ENCODE measurements around the gene SLC35G2.
"Not testable (repeated sequence)": the region's sequence is repeated elsewhere in the genome, so short reads cannot be mapped to it uniquely, and the experiment has no call there.

The SLC35G2 gene

DNA sequence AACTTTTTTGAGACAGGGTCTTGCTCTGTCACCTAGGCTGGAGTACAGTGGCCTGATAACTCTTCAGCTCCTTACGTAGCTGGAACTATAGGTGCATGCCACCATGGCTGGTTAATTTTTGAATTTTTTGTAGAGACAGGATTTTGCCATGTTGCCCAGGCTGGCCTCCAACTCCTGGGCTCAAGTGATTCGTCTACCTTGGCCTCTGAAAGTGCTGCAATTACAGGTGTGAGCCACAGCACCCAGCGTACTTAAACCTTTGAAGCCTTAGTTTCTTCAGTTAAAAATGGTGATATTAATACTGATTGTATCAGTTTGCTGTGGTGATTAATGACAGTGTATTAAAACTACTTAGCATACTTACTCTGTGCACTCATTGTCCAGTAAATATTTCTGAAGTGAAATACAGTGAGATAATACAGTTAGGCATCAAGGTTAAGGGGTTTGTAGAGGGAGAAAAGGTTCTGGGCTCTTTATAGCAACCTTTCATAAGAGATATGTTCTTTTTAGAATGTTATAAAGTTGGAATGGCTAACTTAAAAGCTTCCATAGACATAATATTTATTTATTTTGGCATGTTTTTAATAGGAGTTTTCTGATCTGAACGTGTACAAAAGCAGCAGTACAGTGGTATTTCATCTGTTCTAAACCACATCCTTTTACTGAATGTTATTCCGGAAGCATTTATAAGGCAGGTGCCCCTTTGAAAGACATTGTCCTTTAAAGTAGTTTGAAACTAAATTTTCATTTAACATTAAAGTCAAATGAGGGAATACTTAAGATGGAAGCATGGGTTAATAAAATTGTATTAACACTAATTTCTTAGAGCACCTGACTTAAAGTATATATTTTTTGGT, 66.7 kb downstream of the SLC35G2 start:
- peaks cover 3 to 4% of the 10 kb centered on the region in 2 donors for H3K9me3 Mint-ChIP-seq
- ATAC-seq (replicated peaks), result peak; percentile 34 to 53
- H3K4me1 Mint-ChIP-seq, result peaks cover 27 to 62% of the 10 kb centered on the region in 2 donors
- H3K36me3 Mint-ChIP-seq, result peaks cover 14 to 33% of the 10 kb centered on the region in 2 donors
- peak overlapping the region; percentile 22 for H3K27ac Mint-ChIP-seq
- H3K27me3 Mint-ChIP-seq, result no peaks in the 10 kb centered on the region
- no peak for DNase-seq
- no peak overlapping the region for H3K4me3 Mint-ChIP-seq

DNA sequence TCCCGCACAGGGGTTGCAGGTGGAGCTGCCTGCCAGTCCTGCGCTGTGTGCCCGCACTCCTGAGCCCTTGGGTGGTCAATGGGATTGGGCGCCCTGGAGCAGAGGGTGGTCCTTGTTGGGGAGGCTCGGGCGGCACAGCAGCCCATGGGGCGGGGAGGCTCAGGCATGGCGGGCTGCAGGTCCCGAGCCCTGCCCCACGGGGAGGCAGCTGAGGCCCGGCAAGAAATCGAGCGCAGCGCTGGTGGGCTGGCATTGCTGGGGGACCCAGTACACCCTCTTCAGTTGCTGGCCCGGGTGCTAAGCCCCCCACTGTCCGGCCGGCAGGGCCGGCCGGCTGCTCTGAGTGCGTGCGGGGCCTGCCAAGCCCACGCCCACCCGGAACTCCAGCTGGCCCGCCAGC, 71.0 kb downstream of the SLC35G2 start:
- no peak for ATAC-seq (replicated peaks)
- Mint-ChIP-seq H3K27ac (no peak overlapping the region), H3K4me1 (peaks cover 29 to 57% of the 10 kb centered on the region in 2 donors), H3K9me3 (peaks cover 4 to 7% of the 10 kb centered on the region in 2 donors), H3K27me3 (no peaks in the 10 kb centered on the region), H3K36me3 (peaks cover 30 to 54% of the 10 kb centered on the region in 2 donors), H3K4me3 (no peak overlapping the region)
- DNase-seq, result no peak

DNA sequence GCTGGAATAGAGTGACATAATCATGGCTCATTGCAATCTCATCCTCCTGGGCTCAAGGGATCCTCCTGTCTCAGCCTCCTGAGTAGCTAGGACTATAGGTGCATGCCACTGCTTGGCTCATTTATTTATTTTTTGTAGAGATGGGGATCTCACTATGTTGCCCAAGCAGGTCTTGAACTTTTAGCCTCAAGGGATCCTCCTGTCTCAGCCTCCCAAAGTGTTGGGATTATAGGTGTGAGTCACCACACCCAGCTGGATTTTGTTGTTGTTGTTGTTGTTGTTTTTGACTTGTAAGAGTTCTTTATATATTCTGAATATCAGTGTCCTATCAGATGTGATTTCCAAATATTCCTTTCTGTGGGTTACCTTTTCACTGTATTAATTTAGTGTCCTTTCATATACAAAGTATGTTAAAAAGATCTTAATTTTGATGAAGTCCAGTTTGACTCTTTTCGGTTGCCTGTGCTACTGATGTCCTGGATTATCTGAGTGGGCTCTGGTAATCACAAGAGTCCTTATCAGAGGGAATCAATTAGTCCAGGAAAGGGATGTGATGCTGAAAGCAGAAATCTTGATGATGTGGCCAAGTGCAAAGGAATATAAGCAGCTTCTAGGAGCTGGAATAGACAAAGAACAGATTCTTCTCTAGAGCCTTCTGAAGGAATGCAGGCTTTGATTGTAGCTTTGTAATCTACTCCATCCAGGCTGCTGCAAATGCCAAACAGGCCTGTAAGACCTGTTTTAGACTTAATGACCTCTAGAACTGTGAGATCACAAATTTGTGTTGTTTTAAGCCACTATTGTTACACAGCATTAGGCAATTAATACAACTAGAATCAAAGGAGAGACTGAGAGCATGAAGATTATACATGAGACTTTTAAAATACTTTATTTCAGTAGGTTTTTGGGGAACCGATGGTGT, 73.3 kb downstream of the SLC35G2 start:
- H3K4me1 Mint-ChIP-seq, result peaks cover 27 to 46% of the 10 kb centered on the region in 2 donors
- peaks cover 33 to 57% of the 10 kb centered on the region in 2 donors for H3K36me3 Mint-ChIP-seq
- H3K27ac Mint-ChIP-seq, result no peak overlapping the region
- H3K4me3 Mint-ChIP-seq, result no peak overlapping the region
- H3K27me3 Mint-ChIP-seq, result no peaks in the 10 kb centered on the region
- H3K9me3 Mint-ChIP-seq, result peaks cover 4 to 7% of the 10 kb centered on the region in 2 donors
- ATAC-seq (replicated peaks) (no peak), DNase-seq (no peak)

DNA sequence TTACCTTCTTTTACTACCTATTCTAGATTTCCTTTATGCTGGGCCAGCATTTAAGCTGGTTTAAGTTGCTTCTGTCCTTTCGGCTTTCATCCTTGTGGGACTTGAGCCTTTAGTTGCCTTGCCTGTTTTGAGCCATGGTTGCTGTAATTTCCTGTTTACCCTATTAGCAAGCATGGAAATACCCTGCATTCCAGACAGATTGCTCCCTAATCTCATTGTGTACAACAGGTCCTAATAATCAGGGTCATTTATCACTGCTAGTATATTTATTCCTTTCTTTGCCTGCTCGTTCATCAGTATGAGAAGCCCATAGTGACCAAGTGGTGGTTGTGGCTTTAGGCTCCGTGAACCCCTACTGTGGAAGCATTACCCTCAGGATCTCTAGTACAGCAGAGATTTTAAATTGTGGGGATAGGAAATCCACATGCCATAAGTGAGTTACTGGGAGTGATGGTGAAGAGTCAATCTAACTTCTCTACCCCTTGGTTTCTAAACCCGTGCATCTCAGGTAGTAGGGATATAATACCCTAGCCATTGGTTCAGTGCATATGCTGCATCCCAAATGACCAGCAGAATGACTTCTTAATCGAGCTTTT, 75.0 kb downstream of the SLC35G2 start:
- Mint-ChIP-seq H3K9me3 (peaks cover 4 to 7% of the 10 kb centered on the region in 2 donors), H3K27me3 (no peaks in the 10 kb centered on the region), H3K4me1 (peaks cover 28 to 60% of the 10 kb centered on the region in 2 donors), H3K36me3 (peaks cover 31 to 49% of the 10 kb centered on the region in 2 donors), H3K27ac (no peak overlapping the region), H3K4me3 (no peak overlapping the region)
- DNase-seq, result no peak
- ATAC-seq (replicated peaks), result no peak

DNA sequence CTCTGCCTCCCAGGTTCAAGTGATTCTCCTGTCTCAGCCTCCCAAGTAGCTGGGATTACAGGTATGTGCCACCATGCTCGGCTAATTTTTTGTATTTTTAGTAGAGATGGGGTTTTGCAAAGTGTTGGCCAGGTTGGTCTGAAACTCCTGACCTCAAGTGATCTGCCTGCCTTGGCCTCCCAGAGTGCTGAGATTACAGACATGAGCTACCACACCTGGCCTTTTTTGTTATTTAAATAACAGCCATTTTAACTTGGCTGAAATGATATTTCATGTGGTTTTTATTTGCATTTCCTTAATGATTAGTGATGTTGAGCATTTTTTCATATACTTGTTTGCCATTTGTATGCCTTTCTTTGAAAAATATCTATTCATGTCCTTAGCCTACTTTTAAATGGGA, 78.2 kb downstream of the SLC35G2 start:
- DNase-seq, result not testable (repeated sequence)

DNA sequence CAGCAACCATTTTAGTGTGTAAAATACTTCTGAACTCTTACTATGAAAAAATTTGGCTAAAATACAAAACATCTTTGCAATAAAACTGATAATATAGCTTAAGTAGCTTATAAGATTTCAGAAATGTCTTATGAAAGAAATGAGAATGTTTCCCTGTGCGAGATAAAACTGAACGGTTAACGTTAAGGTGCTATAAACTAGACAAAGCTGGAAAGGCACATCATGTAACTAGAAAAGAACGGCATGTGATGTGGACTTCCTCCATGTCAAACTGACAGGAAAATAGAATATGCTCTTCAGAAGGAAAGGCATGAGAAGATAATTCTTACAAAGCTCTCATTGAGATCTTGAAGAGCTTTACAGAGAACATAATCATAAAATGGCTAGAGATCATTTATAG, 79.6 kb downstream of the SLC35G2 start:
- Mint-ChIP-seq H3K4me3 (no peak overlapping the region), H3K4me1 (peaks cover 48 to 77% of the 10 kb centered on the region in 2 donors), H3K27ac (no peak overlapping the region), H3K27me3 (no peaks in the 10 kb centered on the region), H3K9me3 (peaks cover 7 to 10% of the 10 kb centered on the region in 2 donors), H3K36me3 (peaks cover 30 to 48% of the 10 kb centered on the region in 2 donors)
- DNase-seq, result no peak
- no peak for ATAC-seq (replicated peaks)

More for the DNA sequence above, 78.2 kb downstream of the SLC35G2 start:
- not testable (repeated sequence) for H3K27ac Mint-ChIP-seq; ATAC-seq (replicated peaks); H3K4me3 Mint-ChIP-seq; H3K9me3 Mint-ChIP-seq; H3K27me3 Mint-ChIP-seq
- H3K4me1 Mint-ChIP-seq, result peaks cover 49 to 79% of the 10 kb centered on the region in 2 donors
- peaks cover 27 to 50% of the 10 kb centered on the region in 2 donors for H3K36me3 Mint-ChIP-seq

DNA sequence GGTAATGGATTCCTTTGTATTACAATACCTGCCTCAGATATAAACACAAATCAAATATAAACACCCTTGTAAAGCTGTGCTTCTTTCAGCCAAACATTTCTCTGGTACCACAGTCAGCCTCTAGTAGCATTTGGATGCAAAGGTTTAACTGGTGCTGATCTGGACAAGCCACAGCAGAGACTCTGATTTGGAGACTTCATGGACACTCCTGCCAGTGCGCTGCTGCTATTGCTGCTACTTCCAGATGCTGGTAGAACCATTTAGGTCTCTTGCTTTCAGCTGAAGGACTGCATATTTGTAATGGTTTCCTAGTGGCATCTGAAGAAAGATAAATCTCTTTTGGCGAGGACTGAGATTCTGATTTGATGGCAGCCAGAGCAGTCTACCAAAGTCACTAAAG, 80.0 kb downstream of the SLC35G2 start:
- Mint-ChIP-seq H3K4me1 (peaks cover 47 to 73% of the 10 kb centered on the region in 2 donors), H3K27me3 (no peaks in the 10 kb centered on the region), H3K4me3 (no peak overlapping the region), H3K27ac (no peak overlapping the region), H3K36me3 (peaks cover 33 to 48% of the 10 kb centered on the region in 2 donors), H3K9me3 (peaks cover 10 to 11% of the 10 kb centered on the region in 2 donors)
- no peak for DNase-seq
- no peak for ATAC-seq (replicated peaks)

DNA sequence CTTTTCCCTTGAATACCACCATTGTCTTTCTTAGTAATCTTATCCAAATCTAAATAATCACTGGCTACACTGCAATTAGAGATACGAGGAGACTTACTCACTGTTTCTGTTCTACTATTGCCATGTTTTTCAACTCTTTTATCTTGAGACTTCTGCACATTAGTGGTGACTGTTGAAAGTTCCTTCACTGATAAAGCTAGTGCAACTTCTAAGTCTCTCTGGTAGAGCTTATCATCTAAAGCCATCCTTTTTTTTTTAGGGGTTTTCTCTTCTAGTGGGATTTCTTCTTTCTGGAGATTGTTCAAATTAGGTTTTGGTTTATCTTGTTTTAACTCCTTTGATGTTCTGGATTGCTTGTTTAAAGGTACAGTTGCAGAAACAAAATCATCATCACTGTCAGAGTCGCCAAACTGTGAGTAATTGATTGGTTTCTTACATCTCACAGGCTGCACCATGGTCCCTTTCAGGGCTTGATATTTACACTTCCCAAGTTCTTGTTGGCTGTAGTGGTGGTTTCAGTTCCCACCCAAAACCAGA, 80.8 kb downstream of the SLC35G2 start:
- peaks cover 35 to 48% of the 10 kb centered on the region in 2 donors for H3K36me3 Mint-ChIP-seq
- no peaks in the 10 kb centered on the region for H3K27me3 Mint-ChIP-seq
- ATAC-seq (replicated peaks) (no peak), DNase-seq (no peak)
- H3K4me3 Mint-ChIP-seq, result no peak overlapping the region
- peaks cover 10 to 11% of the 10 kb centered on the region in 2 donors for H3K9me3 Mint-ChIP-seq
- H3K4me1 Mint-ChIP-seq, result peaks cover 45 to 69% of the 10 kb centered on the region in 2 donors
- H3K27ac Mint-ChIP-seq, result no peak overlapping the region

DNA sequence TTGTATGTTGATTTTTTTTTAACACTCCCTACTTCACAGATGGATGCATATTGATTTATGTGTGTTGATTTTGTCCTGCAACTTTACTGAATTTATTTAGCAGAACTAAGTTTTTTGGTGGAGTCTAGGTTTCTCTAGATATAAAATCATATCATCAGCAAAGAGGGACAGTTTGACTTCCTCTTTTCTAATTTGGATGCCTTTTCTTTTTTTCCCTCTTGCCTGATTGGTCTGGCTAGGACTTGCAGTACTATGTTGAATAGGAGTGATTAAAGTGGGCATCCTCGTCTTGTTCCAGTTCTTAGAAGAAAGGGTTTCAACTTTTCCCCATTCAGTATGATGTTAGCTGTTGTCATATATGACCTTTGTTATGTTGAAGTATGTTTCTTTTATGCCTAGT, 81.8 kb downstream of the SLC35G2 start:
- DNase-seq, H3K27me3 Mint-ChIP-seq: not testable (repeated sequence)
- Mint-ChIP-seq H3K27ac (peak overlapping the region; percentile 47), H3K9me3 (peaks cover 10 to 11% of the 10 kb centered on the region in 2 donors), H3K36me3 (peaks cover 41 to 57% of the 10 kb centered on the region in 2 donors), H3K4me1 (peaks cover 45 to 76% of the 10 kb centered on the region in 2 donors), H3K4me3 (peak overlapping the region in 1 of 2 donors; percentile 30)
- peak; percentile 29 to 65 for ATAC-seq (replicated peaks)

DNA sequence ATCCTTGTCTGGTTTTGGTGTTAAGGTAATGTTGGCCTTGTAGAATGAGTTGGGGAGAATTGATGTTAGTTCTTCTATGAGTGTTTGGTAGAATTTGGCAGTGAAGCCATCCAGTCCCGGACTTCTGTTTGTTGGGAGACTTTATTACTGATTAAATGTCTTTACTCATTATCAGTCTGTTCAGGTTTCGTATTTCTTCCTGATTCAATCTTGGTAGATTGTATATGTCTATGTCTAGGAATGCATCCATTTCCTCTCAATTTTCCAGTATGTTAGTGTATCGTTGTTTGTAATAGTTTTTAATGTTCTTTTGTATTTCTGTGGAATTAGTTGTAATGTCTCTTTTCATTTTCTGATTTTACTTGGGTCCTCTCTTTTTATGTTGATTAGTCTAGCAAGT, 82.5 kb downstream of the SLC35G2 start:
- ATAC-seq (replicated peaks), result no peak
- H3K27me3 Mint-ChIP-seq, result no peaks in the 10 kb centered on the region
- peaks cover 42 to 59% of the 10 kb centered on the region in 2 donors for H3K36me3 Mint-ChIP-seq
- H3K9me3 Mint-ChIP-seq, result peaks cover 10 to 11% of the 10 kb centered on the region in 2 donors
- H3K4me1 Mint-ChIP-seq, result peaks cover 49 to 80% of the 10 kb centered on the region in 2 donors
- H3K27ac Mint-ChIP-seq, result peak overlapping the region; percentile 47
- H3K4me3 Mint-ChIP-seq, result no peak overlapping the region
- DNase-seq, result no peak

DNA sequence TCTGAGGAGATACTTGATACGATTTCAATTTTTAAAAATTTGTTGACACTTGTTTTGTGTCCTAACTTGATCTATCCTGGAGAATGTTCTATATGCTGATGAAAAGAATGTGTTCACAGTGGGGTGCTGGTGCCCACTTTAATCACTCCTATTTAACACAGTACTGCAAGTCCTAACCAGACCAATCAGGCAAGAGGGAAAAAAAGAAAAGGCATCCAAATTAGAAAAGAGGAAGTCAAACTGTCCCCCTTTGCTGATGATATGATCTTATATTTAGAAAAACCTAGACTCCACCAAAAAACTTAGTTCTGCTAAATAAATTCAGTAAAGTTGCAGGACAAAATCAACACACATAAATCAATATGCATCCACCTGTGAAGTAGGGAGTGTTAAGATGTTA, 83.6 kb downstream of the SLC35G2 start:
- not testable (repeated sequence) for H3K27me3 Mint-ChIP-seq, DNase-seq
- peaks cover 10 to 11% of the 10 kb centered on the region in 2 donors for H3K9me3 Mint-ChIP-seq
- H3K4me3 Mint-ChIP-seq, result peak overlapping the region in 1 of 2 donors; percentile 21
- peaks cover 57 to 82% of the 10 kb centered on the region in 2 donors for H3K4me1 Mint-ChIP-seq
- ATAC-seq (replicated peaks), result peak; percentile 38 to 42
- peaks cover 44 to 70% of the 10 kb centered on the region in 2 donors for H3K36me3 Mint-ChIP-seq
- H3K27ac Mint-ChIP-seq, result peak overlapping the region; percentile 53

DNA sequence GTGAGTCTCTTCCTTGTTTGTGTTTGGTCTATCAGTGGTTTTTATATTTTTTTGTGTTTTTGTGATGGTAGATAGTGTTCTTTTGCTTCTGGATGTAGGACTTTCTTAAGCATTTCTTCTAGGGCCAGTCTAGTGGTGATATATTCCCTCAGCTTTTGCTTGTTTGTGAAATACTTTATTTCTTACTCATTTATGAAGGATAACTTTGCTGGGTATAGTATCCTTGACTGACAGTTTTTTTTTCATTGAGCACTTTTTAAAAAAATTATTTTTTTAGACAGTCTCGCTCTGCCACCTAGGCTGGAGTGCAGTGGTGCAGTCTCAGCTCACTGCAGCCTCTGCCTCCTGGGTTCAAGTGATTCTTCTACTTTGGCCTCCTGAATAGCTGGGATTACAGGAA, 85.0 kb downstream of the SLC35G2 start:
- no peak for ATAC-seq (replicated peaks)
- Mint-ChIP-seq H3K27me3 (no peaks in the 10 kb centered on the region), H3K9me3 (peaks cover 11% of the 10 kb centered on the region in 2 donors), H3K4me3 (no peak overlapping the region), H3K4me1 (peaks cover 65 to 80% of the 10 kb centered on the region in 2 donors), H3K27ac (peak overlapping the region; percentile 44), H3K36me3 (peaks cover 46 to 72% of the 10 kb centered on the region in 2 donors)
- DNase-seq, result no peak

DNA sequence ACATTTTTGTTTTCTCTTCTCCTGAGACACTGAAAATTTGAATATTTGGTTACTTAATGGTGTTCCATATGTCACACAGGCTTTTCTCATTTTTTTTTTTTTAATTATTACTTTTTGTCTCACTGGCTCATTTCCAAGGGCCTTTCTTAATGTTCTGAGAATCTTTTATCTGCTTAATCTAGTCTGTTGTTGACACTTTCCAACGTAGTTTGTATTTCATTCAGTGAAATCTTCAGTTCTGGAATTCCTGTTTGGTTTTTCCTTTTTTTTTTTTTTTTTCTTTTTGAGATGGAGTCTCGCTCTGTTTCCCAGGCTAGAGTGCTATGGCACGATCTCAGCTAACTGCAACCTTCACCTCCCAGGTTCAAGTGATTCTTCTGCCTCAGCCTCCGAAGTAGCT, 85.8 kb downstream of the SLC35G2 start:
- Mint-ChIP-seq H3K4me3 (no peak overlapping the region), H3K27me3 (no peaks in the 10 kb centered on the region), H3K9me3 (peaks cover 11% of the 10 kb centered on the region in 2 donors), H3K27ac (no peak overlapping the region), H3K36me3 (peaks cover 42 to 64% of the 10 kb centered on the region in 2 donors), H3K4me1 (peaks cover 62 to 81% of the 10 kb centered on the region in 2 donors)
- ATAC-seq (replicated peaks) (no peak), DNase-seq (no peak)

Measured in stimulated activated naive B cell treated with anti-CD40 and anti-IgM and Interleukin-4, amounts not matched to agents 10 μg/mL and 1 μg/mL and 100 μg/mL, for 72 hours (primary cell).